GM18868 (cell line): ENCODE data around the gene MGAT5.

Experiments
- ATAC-seq: cut with Tn5 transposase; IDR thresholded peaks from one replicate; pipeline ENCODE4 v1.9.1; 2021; ENCODE audit warnings: mild to moderate bottlenecking, moderate library complexity; ENCODE audit not compliant: unreplicated experiment

MGAT5 gene

DNA sequence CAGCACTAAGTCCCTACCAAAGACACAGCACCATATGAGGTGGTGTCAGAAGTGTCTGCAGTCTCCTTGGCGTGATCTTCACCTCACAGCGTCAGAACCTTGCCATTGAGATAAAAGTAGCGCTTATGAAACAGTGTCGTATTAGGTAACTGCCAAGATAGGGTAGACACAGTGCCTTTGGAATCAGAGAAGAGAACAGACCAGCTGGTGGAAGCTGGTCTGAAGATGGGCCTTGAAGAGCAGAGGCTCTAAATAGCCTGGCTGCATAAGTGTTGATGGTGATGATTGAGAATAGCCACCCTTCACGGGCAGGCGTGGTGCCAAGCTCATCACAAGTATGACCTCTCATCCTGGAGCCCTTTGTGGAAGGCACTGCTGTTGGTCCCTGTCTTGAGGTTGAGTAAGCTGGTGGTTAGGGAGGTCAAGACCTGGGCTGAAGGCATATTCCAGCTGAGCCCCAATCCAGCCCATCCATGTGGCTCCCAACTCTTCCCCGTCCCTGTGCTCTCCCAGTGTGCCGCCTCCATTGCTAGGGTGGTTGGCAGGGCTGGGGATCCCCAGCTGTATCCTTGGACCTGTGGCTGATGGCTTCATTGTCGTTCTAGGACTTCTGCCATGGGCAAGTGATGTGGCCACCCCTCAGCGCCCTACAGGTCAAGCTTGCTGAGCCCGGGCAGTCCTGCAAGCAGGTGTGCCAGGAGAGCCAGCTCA, 187.4 kb downstream of the MGAT5 start:
- no peak for ATAC-seq

- ATAC-seq = no peak
Measured at GRCh38 chr2:134443814-134444480, 190.1 kb downstream of the MGAT5 start.

DNA sequence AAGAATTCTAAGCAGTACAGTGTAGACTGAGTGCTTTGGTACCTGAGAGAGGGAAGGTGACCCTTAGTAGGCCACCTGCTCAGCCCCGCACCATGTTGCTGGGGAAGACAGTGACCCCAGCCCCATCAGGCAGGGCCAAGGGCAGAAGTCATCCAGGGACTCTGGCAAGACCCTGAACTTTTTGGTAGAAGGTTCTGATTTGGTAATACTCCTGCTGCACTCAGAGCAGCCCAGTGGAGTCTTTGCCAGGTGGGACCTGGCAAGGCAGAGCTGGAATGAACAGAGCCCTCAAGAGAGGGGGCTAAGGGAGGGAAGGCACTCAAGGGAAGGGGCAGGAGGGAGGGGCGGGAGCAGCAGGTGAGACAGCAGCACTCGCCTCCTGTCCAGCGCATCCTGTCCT, 191.2 kb downstream of the MGAT5 start:
- no peak for ATAC-seq

DNA sequence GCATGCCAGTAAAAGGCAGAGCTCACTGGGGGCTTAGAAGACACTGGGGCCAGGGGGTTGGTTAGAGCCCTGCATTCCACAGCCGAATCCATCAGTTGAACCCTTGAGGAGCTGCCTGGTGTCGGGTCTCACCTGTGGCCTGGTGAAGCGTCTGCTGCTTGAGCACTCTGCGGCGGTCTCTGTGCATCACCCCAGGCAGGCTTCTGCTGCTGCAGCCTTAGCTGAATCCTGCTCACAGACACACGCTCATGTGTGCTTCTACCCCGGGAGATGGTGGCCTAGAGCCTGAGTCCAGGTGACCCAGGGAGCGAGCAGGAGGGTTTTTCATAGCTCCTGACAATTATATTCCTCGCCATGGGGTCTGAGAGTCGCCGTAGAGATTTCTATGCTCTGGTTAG, 192.1 kb downstream of the MGAT5 start:
- ATAC-seq = no peak

GRCh38 chr2:134446383-134447017, 192.6 kb downstream of the MGAT5 start:
- ATAC-seq = no peak

- ATAC-seq = no peak
Measured at GRCh38 chr2:134447669-134448068, 193.8 kb downstream of the MGAT5 start.

DNA sequence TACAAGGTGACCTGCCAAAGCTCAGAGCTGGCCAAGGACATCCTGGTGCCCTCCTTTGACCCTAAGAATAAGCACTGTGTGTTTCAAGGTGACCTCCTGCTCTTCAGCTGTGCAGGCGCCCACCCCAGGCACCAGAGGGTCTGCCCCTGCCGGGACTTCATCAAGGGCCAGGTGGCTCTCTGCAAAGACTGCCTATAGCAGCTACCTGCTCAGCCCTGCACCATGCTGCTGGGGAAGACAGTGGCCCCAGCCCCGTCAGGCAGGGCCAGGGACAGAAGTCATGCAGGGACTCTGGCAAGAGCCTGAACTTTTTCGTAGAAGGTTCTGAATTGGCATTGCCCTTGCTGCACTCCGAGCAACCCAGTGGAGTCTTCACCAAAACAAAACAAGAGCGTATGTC, 194.8 kb downstream of the MGAT5 start:
- ATAC-seq = no peak

DNA sequence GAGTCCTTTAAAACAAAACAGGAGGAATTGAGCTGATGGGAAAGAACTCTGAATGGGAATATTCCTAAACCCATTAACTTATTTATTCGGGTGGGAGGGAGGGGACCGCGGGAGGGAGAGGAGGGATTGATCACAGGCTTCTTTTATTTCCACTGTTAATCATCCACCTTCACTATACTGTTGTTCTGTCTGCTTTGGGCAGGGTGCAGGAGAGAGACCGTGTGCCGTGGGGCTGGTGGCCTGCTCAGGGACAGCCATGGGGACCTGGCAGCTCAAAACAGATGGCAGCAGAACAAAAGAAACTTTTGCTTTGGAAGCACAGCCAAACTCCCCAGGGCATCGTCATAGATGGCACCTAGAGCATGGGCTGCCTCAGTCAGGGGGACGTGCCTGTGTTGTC, 195.3 kb downstream of the MGAT5 start:
- no peak for ATAC-seq

GRCh38 chr2:134449751-134450513, 196.1 kb downstream of the MGAT5 start:
- ATAC-seq = no peak

GRCh38 chr2:134451347-134451630, 197.4 kb downstream of the MGAT5 start:
- ATAC-seq = no peak

DNA sequence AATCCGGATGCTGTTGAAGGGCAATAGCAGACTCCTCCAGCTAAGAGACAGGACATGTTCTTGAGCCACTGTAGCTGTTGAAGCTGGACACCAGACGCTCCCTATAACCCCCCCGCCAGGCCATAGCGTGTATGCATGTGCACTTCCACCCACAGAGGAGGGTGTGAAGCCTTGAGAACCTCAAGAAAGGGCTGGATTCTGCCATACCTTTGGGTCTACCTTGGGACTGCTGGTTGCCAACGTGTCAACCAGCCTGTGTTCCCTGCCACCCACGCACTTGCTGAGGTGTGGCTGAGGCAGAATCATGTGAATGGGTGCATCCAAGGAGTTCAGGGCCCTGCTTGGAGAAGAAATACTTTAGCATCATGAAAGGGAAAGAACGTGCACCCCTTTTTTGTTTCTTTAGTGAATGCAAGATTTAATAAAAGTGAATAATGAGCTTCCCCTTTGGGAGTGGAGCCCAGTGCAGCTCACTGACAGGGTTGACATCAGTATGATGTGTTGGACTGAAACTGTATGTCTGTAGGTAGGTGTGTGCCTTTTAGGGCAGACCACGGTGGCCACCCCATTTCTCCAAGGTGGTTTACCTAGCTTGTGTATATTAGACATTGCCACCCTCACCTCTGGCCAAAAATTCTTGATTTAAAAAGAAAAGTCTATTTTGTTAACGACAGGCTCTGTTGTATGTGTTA, 198.3 kb downstream of the MGAT5 start:
- ATAC-seq = no peak

- ATAC-seq = no peak
Measured at GRCh38 chr2:134453476-134453875, 199.6 kb downstream of the MGAT5 start.

GRCh38 chr2:134453973-134454372, 200.1 kb downstream of the MGAT5 start:
- ATAC-seq = no peak

DNA sequence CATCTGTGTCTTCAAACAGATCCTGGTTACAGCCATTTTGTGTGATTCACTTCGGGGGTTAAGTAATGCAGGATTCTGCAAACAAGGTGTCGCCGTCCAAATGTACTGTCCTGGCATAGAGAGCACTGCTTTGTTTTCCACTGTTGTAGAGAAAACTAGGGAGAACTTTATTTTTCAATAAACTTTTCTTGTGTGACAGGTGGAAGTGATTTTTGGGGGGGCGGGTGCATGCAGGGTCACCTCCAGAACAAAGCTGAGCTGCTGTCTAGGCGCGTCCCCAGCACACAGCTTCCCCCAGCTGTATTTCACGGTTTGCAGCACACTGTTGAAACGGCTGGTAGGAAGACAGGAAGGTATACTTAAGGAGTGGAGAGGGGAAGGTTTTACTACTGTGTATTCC, 200.6 kb downstream of the MGAT5 start:
- ATAC-seq = no peak

GRCh38 chr2:134454931-134455330, 201.1 kb downstream of the MGAT5 start:
- no peak for ATAC-seq

GRCh38 chr2:134455426-134455825, 201.6 kb downstream of the MGAT5 start:
- ATAC-seq = no peak

- no peak for ATAC-seq
Measured at GRCh38 chr2:134457353-134457752, 203.5 kb downstream of the MGAT5 start.

- ATAC-seq = no peak
Measured at GRCh38 chr2:134457765-134458472, 204.0 kb downstream of the MGAT5 start.

DNA sequence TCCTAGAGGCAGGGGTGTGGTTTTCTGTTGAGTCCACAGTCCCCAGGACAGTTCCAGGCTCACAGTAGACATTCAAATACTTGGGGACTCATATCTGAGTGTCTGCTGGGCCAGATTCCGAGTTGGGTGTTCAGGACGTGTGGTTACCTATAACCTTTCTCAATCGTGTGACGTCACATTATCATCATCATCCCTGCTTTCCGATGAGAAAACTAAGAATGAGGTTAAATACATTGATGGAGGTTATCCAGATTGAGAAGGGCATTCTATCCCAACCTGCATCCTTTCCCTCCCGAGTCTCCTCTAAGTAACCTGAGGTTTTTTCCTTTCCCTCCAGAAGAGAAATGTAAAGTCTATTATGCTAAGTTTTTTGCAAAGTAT, 204.6 kb downstream of the MGAT5 start:
- ATAC-seq = no peak

DNA sequence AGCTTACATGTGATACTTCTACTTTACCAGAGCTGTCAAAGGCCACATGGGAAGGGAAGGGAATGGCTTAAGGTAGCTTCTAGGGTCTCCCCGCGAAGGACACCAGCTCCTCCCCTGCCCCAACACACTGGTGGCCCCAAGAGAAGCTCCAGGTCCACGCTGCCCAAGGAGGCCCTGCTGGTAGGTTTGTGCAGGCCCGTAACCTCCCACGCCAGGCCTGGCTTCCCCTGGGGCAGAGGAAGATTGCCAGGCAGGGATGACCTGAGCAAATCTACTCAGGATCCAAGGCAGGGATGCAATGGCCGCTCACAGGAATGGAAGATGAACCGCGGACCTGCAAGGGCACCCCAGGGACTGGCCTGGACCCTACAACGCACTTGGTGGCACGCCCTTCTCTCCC, 205.1 kb downstream of the MGAT5 start:
- ATAC-seq = no peak
